Measurements from ENCODE around the gene HACL1.
"Not testable (repeated sequence)": the region's sequence is repeated elsewhere in the genome, so short reads cannot be mapped to it uniquely, and the experiment has no call there.

HACL1 gene

GRCh38 chr3:15623535-15624440 is 22.4 kb upstream of the HACL1 start:
- peak; percentile 14 for FAIRE-seq
- TF ChIP-seq TAF1 (IDR thresholded peaks at IDR 0.05; ENCODE audit: borderline replicate concordance, low read depth, low read length), result no peak
- TF ChIP-seq POLR2A (IDR thresholded peaks at IDR 0.05; ENCODE audit: low read depth, low read length), result no peak
- TF ChIP-seq POLR2AphosphoS5 (IDR thresholded peaks at IDR 0.05; ENCODE audit: low read depth, low read length), result no peak
- no peak for DNase-seq (ENCODE audit: insufficient read length)

GRCh38 chr3:15619659-15620464 is 18.5 kb upstream of the HACL1 start:
- not testable (repeated sequence) for DNase-seq (ENCODE audit: insufficient read length); FAIRE-seq

- no peak for FAIRE-seq
- no peak for TF ChIP-seq POLR2AphosphoS5 (IDR thresholded peaks at IDR 0.05; ENCODE audit: low read depth, low read length)
- no peak for TF ChIP-seq POLR2A (IDR thresholded peaks at IDR 0.05; ENCODE audit: low read depth, low read length)
- TF ChIP-seq TAF1 (IDR thresholded peaks at IDR 0.05; ENCODE audit: borderline replicate concordance, low read depth, low read length), result no peak
- no peak for DNase-seq (ENCODE audit: insufficient read length)
Observed at GRCh38 chr3:15616053-15616452, 14.7 kb upstream of the HACL1 start.

GRCh38 chr3:15614958-15615357 is 13.6 kb upstream of the HACL1 start:
- FAIRE-seq (no peak), DNase-seq (ENCODE audit: insufficient read length) (no peak)
- TF ChIP-seq POLR2AphosphoS5 (IDR thresholded peaks at IDR 0.05; ENCODE audit: low read depth, low read length), result no peak
- TF ChIP-seq TAF1 (IDR thresholded peaks at IDR 0.05; ENCODE audit: borderline replicate concordance, low read depth, low read length), result no peak
- no peak for TF ChIP-seq POLR2A (IDR thresholded peaks at IDR 0.05; ENCODE audit: low read depth, low read length)

GRCh38 chr3:15612001-15612400 is 10.6 kb upstream of the HACL1 start:
- FAIRE-seq (no peak), DNase-seq (ENCODE audit: insufficient read length) (no peak)
- TF ChIP-seq POLR2A (IDR thresholded peaks at IDR 0.05; ENCODE audit: low read depth, low read length) (no peak), POLR2AphosphoS5 (IDR thresholded peaks at IDR 0.05; ENCODE audit: low read depth, low read length) (no peak), TAF1 (IDR thresholded peaks at IDR 0.05; ENCODE audit: borderline replicate concordance, low read depth, low read length) (no peak)

- DNase-seq (ENCODE audit: insufficient read length) (no peak), FAIRE-seq (peak; percentile 17)
- TF ChIP-seq TAF1 (IDR thresholded peaks at IDR 0.05; ENCODE audit: borderline replicate concordance, low read depth, low read length), result no peak
- TF ChIP-seq POLR2A (IDR thresholded peaks at IDR 0.05; ENCODE audit: low read depth, low read length), result no peak
- no peak for TF ChIP-seq POLR2AphosphoS5 (IDR thresholded peaks at IDR 0.05; ENCODE audit: low read depth, low read length)
Observed at GRCh38 chr3:15611018-15611417, 9.6 kb upstream of the HACL1 start.

- TF ChIP-seq TAF1 (IDR thresholded peaks at IDR 0.05; ENCODE audit: borderline replicate concordance, low read depth, low read length) (no peak), POLR2AphosphoS5 (IDR thresholded peaks at IDR 0.05; ENCODE audit: low read depth, low read length) (no peak), POLR2A (IDR thresholded peaks at IDR 0.05; ENCODE audit: low read depth, low read length) (no peak)
- no peak for DNase-seq (ENCODE audit: insufficient read length)
- no peak for FAIRE-seq
Observed at GRCh38 chr3:15610082-15610759, 8.9 kb upstream of the HACL1 start.

- DNase-seq (ENCODE audit: insufficient read length), result no peak
- no peak for TF ChIP-seq POLR2A (IDR thresholded peaks at IDR 0.05; ENCODE audit: low read depth, low read length)
- TF ChIP-seq POLR2AphosphoS5 (IDR thresholded peaks at IDR 0.05; ENCODE audit: low read depth, low read length), result no peak
- TF ChIP-seq TAF1 (IDR thresholded peaks at IDR 0.05; ENCODE audit: borderline replicate concordance, low read depth, low read length), result no peak
- no peak for FAIRE-seq
Observed at GRCh38 chr3:15606434-15606891, 5.1 kb upstream of the HACL1 start.

- not testable (repeated sequence) for DNase-seq (ENCODE audit: insufficient read length); FAIRE-seq
Observed at GRCh38 chr3:15604584-15604983, 3.2 kb upstream of the HACL1 start.

GRCh38 chr3:15602816-15603215 is 1.4 kb upstream of the HACL1 start:
- not testable (repeated sequence) for FAIRE-seq; DNase-seq (ENCODE audit: insufficient read length)

- no peak for DNase-seq (ENCODE audit: insufficient read length)
- no peak for TF ChIP-seq TAF1 (IDR thresholded peaks at IDR 0.05; ENCODE audit: borderline replicate concordance, low read depth, low read length)
- TF ChIP-seq POLR2A (IDR thresholded peaks at IDR 0.05; ENCODE audit: low read depth, low read length), result no peak
- TF ChIP-seq POLR2AphosphoS5 (IDR thresholded peaks at IDR 0.05; ENCODE audit: low read depth, low read length), result no peak
- FAIRE-seq, result no peak
Observed at GRCh38 chr3:15602146-15602536, 772 bp upstream of the HACL1 start.

- DNase-seq (ENCODE audit: insufficient read length) (no peak), FAIRE-seq (no peak)
- no peak for TF ChIP-seq POLR2AphosphoS5 (IDR thresholded peaks at IDR 0.05; ENCODE audit: low read depth, low read length)
Observed at GRCh38 chr3:15601046-15601398, 347 bp downstream of the HACL1 start.

Data from GM12892 (cell line).